IMR-90 (cell line): ENCODE data around the gene MCUB. TPM values are rescaled to one million over a fixed set of nuclear protein-coding genes. Genes with fewer than 3 reads are reported as not detected.

Source experiments
- ATAC-seq: fragments of 200-7000 bp; cut with Tn5 transposase; 2 replicates; pipeline ENCODE4 v1.9.1; 2020; ENCODE audit warnings: low read depth, mild to moderate bottlenecking, moderate library complexity
- BruUV-seq: library from RNA; stranded (reverse); fragments of 400-500 nt; replicated peaks from 2 replicates; lab custom pipeline; 2021; lab: Mats Ljungman, UMichigan
- CTCF ChIA-PET: fragments of 300-600 bp; formaldehyde crosslinking; extraction: SDS; loops from one replicate; lab custom pipeline; 2021; ENCODE audit warnings: antibody characterized with exemption; lab: Yijun Ruan, JAX
- POLR2A ChIA-PET: fragments of 300-600 bp; sonication (Branson Sonifier 250); formaldehyde crosslinking; loops from one replicate; lab custom pipeline; 2022; ENCODE audit warnings: antibody characterized with exemption; ENCODE audit not compliant: unreplicated experiment; lab: Charles Lee
- DNase-seq: peaks from one replicate; pipeline ENCODE4 v3.0.0; 2013
- H2AFZ ChIP-seq: replicated peaks from 2 replicates; pipeline ENCODE3; 2013; ENCODE audit warnings: low read length, mild to moderate bottlenecking; ENCODE audit not compliant: poor library complexity
- H2AK5ac ChIP-seq: 2 replicates; pipeline ENCODE4 v1.6.1; 2013; ENCODE audit warnings: low read depth, low read length, inconsistent platforms
- H2AK9ac ChIP-seq: replicated peaks from 2 replicates; pipeline ENCODE3; 2013; ENCODE audit warnings: mild to moderate bottlenecking, low read depth, low read length, moderate library complexity; ENCODE audit not compliant: poor library complexity
- H2BK120ac ChIP-seq: 2 replicates; pipeline ENCODE4 v1.6.1; 2013; ENCODE audit warnings: low read depth, low read length, inconsistent platforms
- H2BK15ac ChIP-seq: 3 replicates; pipeline ENCODE4 v1.6.1; 2013; ENCODE audit warnings: low read depth, low read length, inconsistent platforms
- H2BK20ac ChIP-seq: 2 replicates; pipeline ENCODE4 v1.6.1; 2013; ENCODE audit warnings: low read depth, mild to moderate bottlenecking, inconsistent platforms, low read length, moderate library complexity
- H2BK5ac ChIP-seq: 2 replicates; pipeline ENCODE4 v1.6.1; 2013; ENCODE audit warnings: mild to moderate bottlenecking, low read depth, low read length, inconsistent platforms; ENCODE audit not compliant: poor library complexity, severe bottlenecking
- H3K14ac ChIP-seq: replicated peaks from 2 replicates; pipeline ENCODE4 v1.6.1; 2013; ENCODE audit warnings: low read depth, low read length, inconsistent platforms
- H3K18ac ChIP-seq: 2 replicates; pipeline ENCODE4 v1.6.1; 2013; ENCODE audit warnings: low read depth, low read length, control low read depth
- H3K23ac ChIP-seq: 2 replicates; pipeline ENCODE4 v1.6.1; 2013; ENCODE audit warnings: low read depth, low read length, inconsistent platforms
- H3K27ac ChIP-seq: 2 replicates; pipeline ENCODE4 v1.5.1; 2013; ENCODE audit warnings: mild to moderate bottlenecking, control low read depth, low read length; ENCODE audit not compliant: insufficient read depth
- H3K27me3 ChIP-seq: 2 replicates; pipeline ENCODE4 v1.6.1; 2013; ENCODE audit warnings: low read length; ENCODE audit not compliant: control insufficient read depth, insufficient read depth
- H3K36me3 ChIP-seq: 2 replicates; pipeline ENCODE4 v1.6.1; 2013; ENCODE audit warnings: low read length, mixed read lengths; ENCODE audit not compliant: control insufficient read depth, insufficient read depth
- H3K4ac ChIP-seq: 2 replicates; pipeline ENCODE4 v1.6.1; 2013; ENCODE audit warnings: low read depth, low read length, inconsistent platforms
- H3K4me1 ChIP-seq: 2 replicates; pipeline ENCODE4 v1.6.1; 2013; ENCODE audit warnings: low read length, mixed read lengths; ENCODE audit not compliant: control insufficient read depth, insufficient read depth
- H3K4me2 ChIP-seq: 2 replicates; pipeline ENCODE4 v1.6.1; 2013; ENCODE audit warnings: low read depth, mild to moderate bottlenecking, control low read depth, low read length, moderate library complexity
- H3K4me3 ChIP-seq: 2 replicates; pipeline ENCODE4 v1.5.1; 2013; ENCODE audit warnings: low read depth, mild to moderate bottlenecking, control low read depth, low read length, moderate library complexity; ENCODE audit not compliant: insufficient read depth
- H3K56ac ChIP-seq: 2 replicates; pipeline ENCODE4 v1.6.1; 2013; ENCODE audit warnings: low read length, inconsistent platforms; ENCODE audit not compliant: insufficient read depth; ENCODE audit errors: extremely low read depth
- H3K79me1 ChIP-seq, 2 experiments: 2 replicates each; pipeline ENCODE4 v1.6.1; 2013; ENCODE audit warnings: low read length in 2 of 2, inconsistent platforms in 1 of 2, low read depth in 1 of 2
- H3K9ac ChIP-seq: 2 replicates; pipeline ENCODE4 v1.6.1; 2013; ENCODE audit warnings: low read depth, low read length, control low read depth
- H3K9me1 ChIP-seq: 2 replicates; pipeline ENCODE4 v1.6.1; 2013; ENCODE audit warnings: low read length, inconsistent platforms; ENCODE audit not compliant: insufficient read depth
- H3K9me3 ChIP-seq: 2 replicates; pipeline ENCODE4 v1.6.1; 2013; ENCODE audit warnings: low read length; ENCODE audit not compliant: control insufficient read depth, insufficient read depth
- H4K20me1 ChIP-seq: 2 replicates; pipeline ENCODE4 v1.6.1; 2013; ENCODE audit warnings: low read length, inconsistent platforms; ENCODE audit not compliant: insufficient read depth
- H4K5ac ChIP-seq: 2 replicates; pipeline ENCODE4 v1.6.1; 2013; ENCODE audit warnings: mild to moderate bottlenecking, low read depth, low read length, control low read depth
- H4K8ac ChIP-seq, 2 experiments: 2 replicates each; pipeline ENCODE4 v1.6.1; 2013; ENCODE audit warnings: low read depth in 2 of 2, low read length in 2 of 2, control low read depth in 1 of 2, inconsistent platforms in 1 of 2
- H4K91ac ChIP-seq: 2 replicates; pipeline ENCODE4 v1.6.1; 2013; ENCODE audit warnings: low read depth, low read length, inconsistent platforms; ENCODE audit not compliant: insufficient read depth
- RFX5 ChIP-seq: IDR thresholded peaks from 2 replicates; pipeline ENCODE4 v1.8.0; 2012; ENCODE audit warnings: low read depth, mild to moderate bottlenecking, low read length, moderate library complexity
- SMC3 ChIP-seq: fragments of 150-350 bp; IDR thresholded peaks from 2 replicates; pipeline ENCODE4 v1.6.1; 2016; ENCODE audit warnings: low read depth, mild to moderate bottlenecking, antibody characterized with exemption, low read length, moderate library complexity
- WGBS, 2 experiments: methylation state at CpG; one replicate each; pipeline versions ENCODE4 v1.1.5 to v1.1.7; 2013; ENCODE audit warnings: missing lambda C conversion rate in 2 of 2; ENCODE audit not compliant: insufficient read length in 1 of 2; ENCODE audit errors: extremely low coverage in 2 of 2; 5-methylcytosine and 5-hydroxymethylcytosine counted together
- dilution Hi-C: fragments of 300-500 bp; cut with HindIII; formaldehyde crosslinking; loops from one replicate; pipeline ENCODE4 v1.14.3; 2018; ENCODE audit warnings: low sequenced_read_pairs; ENCODE audit not compliant: unreplicated experiment
- in situ Hi-C: fragments of 300-500 bp; cut with MboI; formaldehyde crosslinking; loops from 3 replicates; pipeline ENCODE4 v1.14.3; 2019; ENCODE audit warnings: low sequenced_read_pairs, inconsistent platforms, mixed read lengths
- intact Hi-C: fragments of 100-400 bp; cut with micrococcal nuclease; formaldehyde crosslinking; loops from 2 replicates; pipeline ENCODE4 v1.10.0; 2022
- polyA plus RNA-seq, 3 experiments: library from polyadenylated mRNA; depleted of rRNA; stranded (reverse); fragments of >200 nt; gene quantifications; 2 replicates each; pipeline ENCODE4 v1.2.3, GENCODE V29; 2012; ENCODE audit warnings: low replicate concordance in 1 of 3
- total RNA-seq: library from RNA; depleted of rRNA; stranded (reverse); fragments of >200 nt; gene quantifications from 2 replicates; pipeline ENCODE4 v1.2.3, GENCODE V29; 2012

The MCUB gene
- total and polyA plus RNA-seq, 2 of the 4 experiments (the other 2 are of a cell fraction) = 18.5 to 20.4 TPM

GRCh38 chr4:109608879-109609278 is 48.8 kb downstream of the MCUB start:
- H3K36me3 ChIP-seq = no peaks in the 10 kb centered on the region
- H3K23ac ChIP-seq = no peak overlapping the region
- ChIA-PET POLR2A (no interaction called here), CTCF (no interaction called here)
- H2BK20ac ChIP-seq = no peak overlapping the region
- H3K9me3 ChIP-seq = no peaks in the 10 kb centered on the region
- intact Hi-C loops = no loop called here
- H3K4me1 ChIP-seq = no peaks in the 10 kb centered on the region; the same call in 1 of the 2 replicates
- in situ Hi-C loops = no loop called here
- dilution Hi-C loops = no loop called here
- no peak overlapping the region for H3K4me3 ChIP-seq
- no peak overlapping the region for H3K4ac ChIP-seq
- DNase-seq (no peak), ATAC-seq (peak; percentile 30)
- no peak overlapping the region for H2BK15ac ChIP-seq
- H3K4me2 ChIP-seq = peak overlapping the region; percentile 69
- BruUV-seq = no TSS peak
- H2AK9ac ChIP-seq = no peak overlapping the region
- no peaks in the 10 kb centered on the region for H3K79me1 ChIP-seq
- no peak overlapping the region for H2BK120ac ChIP-seq
- no peaks in the 10 kb centered on the region; the same call in 1 of the 2 replicates for H3K9me1 ChIP-seq
- no peak overlapping the region for H4K91ac ChIP-seq
- no peak overlapping the region for H3K56ac ChIP-seq
- no peaks in the 10 kb centered on the region for H4K20me1 ChIP-seq
- no peaks in the 10 kb centered on the region for H3K27me3 ChIP-seq
- peak overlapping the region; percentile 59; the same call in 1 of the 2 replicates for H3K14ac ChIP-seq
- no peak overlapping the region for H2BK5ac ChIP-seq
- H2AK5ac ChIP-seq = no peak overlapping the region
- peak overlapping the region; percentile 59; the same call in 1 of the 2 replicates for H3K18ac ChIP-seq
- no peak overlapping the region for H3K27ac ChIP-seq
- no CpG with 5 or more reads among the region's 1 CpG for WGBS, 2 experiments
- H2AFZ ChIP-seq = no peak overlapping the region
- peak; percentile 16; the same call in 1 of the 2 replicates for TF ChIP-seq RFX5
- no peak for TF ChIP-seq SMC3
- no peak overlapping the region for H3K9ac ChIP-seq
- no peak overlapping the region for H4K5ac ChIP-seq
- no peak overlapping the region for H4K8ac ChIP-seq
